GM06990 (cell line): ENCODE data around the gene NFKBIB.
"Not testable (repeated sequence)": the region's sequence is repeated elsewhere in the genome, so short reads cannot be mapped to it uniquely, and the experiment has no call there.

Experiments used
- DNase-seq: peaks from one replicate; pipeline ENCODE4 v3.0.0-alpha.2; 2011; ENCODE audit not compliant: insufficient read length; ENCODE audit errors: extremely low read depth
- H3K27me3 ChIP-seq: replicated peaks from 2 replicates; pipeline ENCODE4 v1.6.0; 2011; ENCODE audit warnings: low read length; ENCODE audit not compliant: control insufficient read depth, insufficient read depth
- H3K36me3 ChIP-seq: 2 replicates; pipeline ENCODE4 v1.5.1; 2011; ENCODE audit warnings: low read length; ENCODE audit not compliant: control insufficient read depth, insufficient read depth
- H3K4me3 ChIP-seq: replicated peaks from 2 replicates; pipeline ENCODE4 v1.5.1; 2011; ENCODE audit warnings: low read depth, mild to moderate bottlenecking, control low read depth, low read length
- CTCF ChIP-seq: IDR thresholded peaks from 2 replicates; pipeline ENCODE4 v1.5.1; 2011; ENCODE audit warnings: low read length, control low read depth, mild to moderate bottlenecking, inconsistent platforms; ENCODE audit not compliant: insufficient read depth, poor library complexity, severe bottlenecking

The NFKBIB gene

DNA sequence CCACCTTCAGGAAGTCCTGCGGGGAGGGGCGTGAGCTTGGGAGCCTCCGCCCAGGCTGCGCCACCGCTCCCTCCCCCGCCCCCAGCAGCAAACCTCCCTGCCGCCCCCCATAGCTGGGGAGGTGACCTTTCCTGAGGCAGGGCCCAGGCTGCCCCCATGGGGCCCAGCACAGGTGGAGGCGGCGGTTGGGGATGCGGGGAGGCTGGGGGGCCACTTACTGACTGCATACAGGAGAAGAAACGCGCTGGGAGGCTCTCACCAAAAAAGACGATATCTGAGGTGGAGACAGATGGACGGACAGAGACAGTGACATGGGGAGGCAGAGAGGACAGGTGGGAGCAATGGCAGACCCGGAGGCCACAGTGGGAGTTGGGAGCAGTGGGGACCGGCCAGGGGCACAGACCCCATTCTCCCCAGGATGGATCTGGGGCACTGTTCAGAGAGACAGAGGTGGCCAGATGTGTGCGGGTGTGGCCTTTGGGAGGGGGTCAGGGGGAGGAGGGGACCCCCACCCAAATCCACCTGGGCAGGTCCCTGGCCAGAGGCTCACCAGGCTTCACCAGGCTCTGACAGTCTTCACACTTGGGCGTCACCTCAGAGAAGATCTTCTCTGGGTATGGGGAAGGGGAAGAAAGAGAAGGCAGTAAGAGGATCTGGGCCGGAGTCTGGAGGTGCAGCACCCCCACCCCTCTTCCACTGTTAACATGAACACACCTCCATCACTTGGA is 18.7 kb upstream of the NFKBIB start:
- Histone ChIP-seq H3K27me3 (no peaks in the 10 kb centered on the region), H3K4me3 (no peak overlapping the region), H3K36me3 (peaks cover 2% of the 10 kb centered on the region; the same call in 1 of the 2 replicates)
- DNase-seq: no peak
- TF ChIP-seq CTCF: no peak

GRCh38 chr19:38883286-38883685 is 16.5 kb upstream of the NFKBIB start:
- Histone ChIP-seq H3K27me3 (no peaks in the 10 kb centered on the region), H3K36me3 (peaks cover 2% of the 10 kb centered on the region; the same call in 1 of the 2 replicates), H3K4me3 (no peak overlapping the region)
- no peak for DNase-seq
- no peak for TF ChIP-seq CTCF

DNA sequence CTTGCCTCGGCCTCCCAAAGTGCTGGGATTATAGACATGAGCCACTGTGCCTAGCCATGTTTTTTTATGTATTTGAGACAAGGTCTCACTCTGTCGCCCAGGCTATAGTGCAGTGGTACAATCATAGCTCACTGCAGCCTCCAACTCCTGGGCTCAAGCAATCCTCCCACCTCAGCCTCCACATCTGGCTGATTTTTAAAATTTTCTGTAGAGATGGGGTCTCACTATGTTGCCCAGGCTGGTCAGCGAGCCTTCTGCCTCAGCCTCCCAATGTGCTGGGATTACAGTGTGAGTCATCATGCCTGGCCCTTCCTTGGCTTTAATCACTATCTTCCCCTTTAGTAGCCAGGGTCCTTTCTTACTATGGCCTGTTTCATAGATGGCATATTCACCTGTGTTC is 15.1 kb upstream of the NFKBIB start:
- not testable (repeated sequence) for H3K36me3 ChIP-seq, H3K4me3 ChIP-seq, DNase-seq, H3K27me3 ChIP-seq

GRCh38 chr19:38888876-38889275 is 10.9 kb upstream of the NFKBIB start:
- Histone ChIP-seq H3K4me3 (no peak overlapping the region), H3K27me3 (no peaks in the 10 kb centered on the region), H3K36me3 (no peaks in the 10 kb centered on the region; the same call in none of the 2 replicates)
- DNase-seq: no peak
- TF ChIP-seq CTCF: no peak

DNA sequence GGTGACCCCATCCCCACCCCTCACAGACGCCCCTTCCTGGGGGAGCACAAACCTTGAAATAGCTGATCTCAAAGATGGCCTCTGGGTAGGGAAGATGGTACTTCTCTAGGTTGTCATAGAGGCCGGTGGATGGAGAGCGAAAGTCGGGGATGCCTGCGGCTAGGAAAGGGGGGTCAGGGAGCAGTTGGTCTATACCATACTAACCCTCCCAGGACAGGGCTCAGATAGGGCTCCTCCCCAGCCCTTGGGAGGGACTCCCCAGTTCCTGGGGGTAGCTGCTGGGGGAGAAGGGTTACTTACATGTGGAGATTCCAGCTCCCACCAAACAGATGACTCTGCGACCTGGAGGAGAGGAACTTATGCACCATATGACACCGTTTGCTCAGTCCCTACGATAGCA is 10.0 kb upstream of the NFKBIB start:
- no peaks in the 10 kb centered on the region; the same call in none of the 2 replicates for H3K36me3 ChIP-seq
- DNase-seq: no peak
- H3K4me3 ChIP-seq: no peak overlapping the region
- no peaks in the 10 kb centered on the region for H3K27me3 ChIP-seq
- TF ChIP-seq CTCF: no peak

DNA sequence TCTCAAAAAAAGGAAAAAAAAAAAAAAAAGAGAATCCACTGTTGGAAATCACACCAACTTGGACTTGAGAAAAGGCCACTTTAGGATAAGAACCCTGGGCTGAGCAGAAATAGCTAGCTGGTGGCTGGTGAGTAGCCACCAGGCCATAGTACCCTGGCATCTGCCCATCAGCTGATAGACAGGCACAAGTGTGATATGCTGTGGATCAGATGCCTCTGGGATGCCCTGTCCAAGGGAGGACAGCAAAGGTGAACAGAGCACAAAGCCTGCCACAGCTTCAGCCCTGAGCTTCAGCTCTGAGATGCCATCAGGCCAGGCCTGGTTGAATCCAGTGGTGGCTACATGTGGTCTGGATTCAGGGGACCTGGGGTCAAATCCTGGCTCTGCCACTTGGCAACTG is 9.1 kb upstream of the NFKBIB start:
- Histone ChIP-seq H3K27me3 (no peaks in the 10 kb centered on the region), H3K36me3 (no peaks in the 10 kb centered on the region; the same call in none of the 2 replicates), H3K4me3 (no peak overlapping the region)
- no peak for DNase-seq
- TF ChIP-seq CTCF: no peak
